Measurements from ENCODE around the gene RNF214. TPM values are rescaled to one million over a fixed set of nuclear protein-coding genes. Genes with fewer than 3 reads are reported as not detected.
"Not testable (repeated sequence)": the region's sequence is repeated elsewhere in the genome, so short reads cannot be mapped to it uniquely, and the experiment has no call there.

RNF214 gene
- total and polyA plus RNA-seq, 7 experiments from 2014 or later: 9.7 to 36.0 (median 20.8) TPM

DNA sequence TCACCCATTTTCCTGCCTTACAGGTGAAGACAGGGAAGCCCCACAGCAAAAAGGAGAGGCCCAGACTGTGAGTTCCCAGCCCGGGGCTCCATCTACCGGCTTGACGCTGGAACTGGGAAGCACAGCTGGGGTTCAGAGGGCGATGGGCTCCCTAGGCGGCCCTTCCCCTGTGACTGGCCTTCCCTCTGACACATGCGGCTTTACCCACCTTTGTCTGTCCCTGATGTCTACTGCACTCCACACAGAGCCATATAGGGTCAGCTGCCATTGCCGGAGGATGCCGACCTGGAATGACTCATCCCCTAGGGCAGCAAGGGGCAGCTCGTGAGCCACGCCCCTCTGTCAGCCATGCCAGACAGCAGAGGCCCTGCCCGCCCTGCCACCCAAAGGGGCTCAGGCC lies 25.6 kb upstream of the RNF214 start:
- CTCF ChIA-PET; H3K27me3 ChIP-seq (ENCODE audit: control insufficient read depth in 2 of 2, insufficient read depth in 2 of 2, low read length in 2 of 2); ATAC-seq; DNase-seq; H3K4me1 ChIP-seq (ENCODE audit: control insufficient read depth in 2 of 2, insufficient read depth in 2 of 2, low read length in 2 of 2); H3K9me3 ChIP-seq (ENCODE audit: control insufficient read depth in 2 of 3, low read length in 3 of 3); H3K27ac Mint-ChIP-seq; H3K27ac ChIP-seq (ENCODE audit: low read depth, low read length); H3K4me1 Mint-ChIP-seq; H3K4me3 ChIP-seq (ENCODE audit: low read length); POLR2A ChIA-PET; H3K9me3 Mint-ChIP-seq; H3K4me3 Mint-ChIP-seq; H3K27me3 Mint-ChIP-seq: not testable (repeated sequence)
- peaks cover 9 to 29% (median 14%) of the 10 kb centered on the region in 5 donors for H3K36me3 Mint-ChIP-seq
- intact Hi-C loops (cut with micrococcal nuclease): loop anchor here in 1 of 2 donors (5.0 kb wide), 1 partner anchor 75 kb away; no protein-coding TSS in a partner anchor
- H3K36me3 ChIP-seq (ENCODE audit: control insufficient read depth in 2 of 3, insufficient read depth in 3 of 3, low read length in 3 of 3): peaks cover 4 to 50% (median 7%) of the 10 kb centered on the region in 3 experiments

DNA sequence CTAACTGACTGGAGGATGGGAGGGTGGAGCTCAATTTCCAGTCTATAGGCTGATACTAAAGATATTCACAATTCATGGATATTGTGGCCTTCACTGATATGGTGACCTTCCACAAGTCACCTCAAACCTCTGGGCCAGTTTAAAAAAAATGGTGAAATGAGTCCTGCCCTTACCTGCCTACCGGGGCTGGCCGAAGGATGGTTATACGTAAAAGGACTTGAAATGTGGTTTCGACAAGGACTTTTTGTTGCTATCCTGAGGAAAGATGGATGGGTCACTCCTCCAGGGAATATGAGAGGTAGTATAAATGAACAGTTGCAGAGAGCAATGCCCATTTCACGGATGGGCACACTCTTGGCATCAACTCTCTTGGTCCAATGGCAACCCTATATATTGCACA lies 25.0 kb upstream of the RNF214 start:
- DNase-seq; H3K9me3 ChIP-seq (ENCODE audit: control insufficient read depth in 2 of 3, low read length in 3 of 3); H3K27me3 Mint-ChIP-seq; CTCF ChIA-PET; H3K27ac Mint-ChIP-seq; H3K27me3 ChIP-seq (ENCODE audit: control insufficient read depth in 2 of 2, insufficient read depth in 2 of 2, low read length in 2 of 2); H3K4me3 Mint-ChIP-seq; H3K4me3 ChIP-seq (ENCODE audit: low read length); H3K4me1 ChIP-seq (ENCODE audit: control insufficient read depth in 2 of 2, insufficient read depth in 2 of 2, low read length in 2 of 2); H3K4me1 Mint-ChIP-seq; POLR2A ChIA-PET; H3K9me3 Mint-ChIP-seq; ATAC-seq; H3K27ac ChIP-seq (ENCODE audit: low read depth, low read length): not testable (repeated sequence)
- intact Hi-C loops (cut with micrococcal nuclease): loop anchor here in 1 of 2 donors (5.0 kb wide), 1 partner anchor 75 kb away; no protein-coding TSS in a partner anchor
- peaks cover 9 to 29% (median 14%) of the 10 kb centered on the region in 5 donors for H3K36me3 Mint-ChIP-seq
- H3K36me3 ChIP-seq (ENCODE audit: control insufficient read depth in 2 of 3, insufficient read depth in 3 of 3, low read length in 3 of 3): peaks cover 7 to 53% (median 8%) of the 10 kb centered on the region in 3 experiments

DNA sequence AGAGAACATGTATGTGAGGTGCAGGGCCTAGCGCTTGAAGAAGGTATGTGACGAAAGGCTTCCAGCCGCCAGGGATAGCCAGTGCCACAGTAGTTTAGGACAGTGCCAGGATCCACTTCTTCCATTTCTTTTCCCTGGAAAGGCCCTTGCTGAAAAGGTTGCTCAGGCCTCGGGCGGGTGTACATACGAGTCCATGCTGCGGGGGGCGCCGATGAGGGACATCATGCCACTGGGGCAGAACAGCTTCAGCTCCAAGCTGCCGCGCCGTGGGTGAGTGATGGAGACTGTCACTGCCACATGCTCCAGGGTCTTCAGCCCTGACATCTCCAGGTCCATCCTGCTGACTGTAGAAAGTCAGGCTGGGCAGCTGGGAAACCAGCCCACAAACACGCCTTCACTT lies 23.8 kb upstream of the RNF214 start:
- H3K4me1 Mint-ChIP-seq, CTCF ChIA-PET: not testable (repeated sequence)

DNA sequence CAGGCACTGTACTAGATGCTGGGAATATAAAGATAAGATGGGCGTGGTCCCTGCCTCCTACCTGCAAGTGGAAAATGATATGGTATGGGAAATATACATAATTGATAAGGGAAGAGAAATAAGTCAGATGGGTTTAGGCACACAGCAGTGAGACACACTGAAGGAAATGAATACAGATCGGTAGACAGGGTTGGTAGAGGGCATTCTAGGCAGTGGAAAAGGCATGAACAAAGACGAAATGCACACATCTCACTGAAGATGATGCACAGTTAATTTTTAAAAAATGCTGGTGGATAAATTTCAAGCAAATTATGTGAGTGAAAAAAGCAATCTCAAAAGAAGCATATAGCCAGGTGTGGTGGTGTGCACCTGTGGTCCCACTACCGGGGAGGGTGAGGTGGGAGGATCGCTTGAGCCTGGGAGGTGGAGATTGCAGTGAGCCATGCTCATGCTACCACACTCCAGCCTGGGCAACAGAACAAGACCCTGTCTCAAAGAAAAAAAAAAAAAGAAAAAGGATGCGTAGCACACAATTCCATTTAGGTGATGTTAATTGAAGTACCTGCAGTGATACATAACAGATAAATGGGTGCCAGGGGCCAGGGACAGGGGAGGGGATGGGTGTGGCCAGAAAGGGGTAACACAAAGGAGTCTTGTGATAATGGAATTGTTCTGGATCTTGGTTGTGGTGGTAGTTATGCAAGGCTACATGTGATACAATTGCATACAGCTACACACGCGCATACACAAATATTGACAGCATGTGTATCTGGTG lies 22.9 kb upstream of the RNF214 start:
- H3K27me3 Mint-ChIP-seq; ATAC-seq; H3K4me1 Mint-ChIP-seq; H3K9me3 Mint-ChIP-seq; POLR2A ChIA-PET; H3K4me3 ChIP-seq (ENCODE audit: low read length); CTCF ChIA-PET; H3K4me1 ChIP-seq (ENCODE audit: control insufficient read depth in 2 of 2, insufficient read depth in 2 of 2, low read length in 2 of 2); H3K27me3 ChIP-seq (ENCODE audit: control insufficient read depth in 2 of 2, insufficient read depth in 2 of 2, low read length in 2 of 2); DNase-seq; H3K4me3 Mint-ChIP-seq; H3K9me3 ChIP-seq (ENCODE audit: control insufficient read depth in 2 of 3, low read length in 3 of 3); H3K27ac ChIP-seq (ENCODE audit: low read depth, low read length): not testable (repeated sequence)
- Mint-ChIP-seq H3K36me3 (peaks cover 17 to 39% (median 25%) of the 10 kb centered on the region in 5 donors), H3K27ac (peak overlapping the region in 2 of 9 donors; percentile 56 to 62)
- peaks cover 7 to 52% (median 20%) of the 10 kb centered on the region in 3 experiments for H3K36me3 ChIP-seq (ENCODE audit: control insufficient read depth in 2 of 3, insufficient read depth in 3 of 3, low read length in 3 of 3)
- intact Hi-C loops (cut with micrococcal nuclease): loop anchor here in 1 of 2 donors (5.0 kb wide), 1 partner anchor 77 kb away; no protein-coding TSS in a partner anchor

More for the DNA sequence above, 23.8 kb upstream of the RNF214 start:
- ATAC-seq; H3K9me3 Mint-ChIP-seq; H3K27me3 Mint-ChIP-seq; H3K9me3 ChIP-seq (ENCODE audit: control insufficient read depth in 2 of 3, low read length in 3 of 3); POLR2A ChIA-PET; H3K27ac ChIP-seq (ENCODE audit: low read depth, low read length); H3K27me3 ChIP-seq (ENCODE audit: control insufficient read depth in 2 of 2, insufficient read depth in 2 of 2, low read length in 2 of 2); H3K4me1 ChIP-seq (ENCODE audit: control insufficient read depth in 2 of 2, insufficient read depth in 2 of 2, low read length in 2 of 2); H3K4me3 ChIP-seq (ENCODE audit: low read length); H3K4me3 Mint-ChIP-seq; DNase-seq; H3K27ac Mint-ChIP-seq: not testable (repeated sequence)
- intact Hi-C loops (cut with micrococcal nuclease): loop anchor here in 1 of 2 donors (5.0 kb wide), 1 partner anchor 76 kb away; no protein-coding TSS in a partner anchor
- H3K36me3 ChIP-seq (ENCODE audit: control insufficient read depth in 2 of 3, insufficient read depth in 3 of 3, low read length in 3 of 3): peaks cover 7 to 55% (median 16%) of the 10 kb centered on the region in 3 experiments
- peaks cover 17 to 38% (median 20%) of the 10 kb centered on the region in 5 donors for H3K36me3 Mint-ChIP-seq

DNA sequence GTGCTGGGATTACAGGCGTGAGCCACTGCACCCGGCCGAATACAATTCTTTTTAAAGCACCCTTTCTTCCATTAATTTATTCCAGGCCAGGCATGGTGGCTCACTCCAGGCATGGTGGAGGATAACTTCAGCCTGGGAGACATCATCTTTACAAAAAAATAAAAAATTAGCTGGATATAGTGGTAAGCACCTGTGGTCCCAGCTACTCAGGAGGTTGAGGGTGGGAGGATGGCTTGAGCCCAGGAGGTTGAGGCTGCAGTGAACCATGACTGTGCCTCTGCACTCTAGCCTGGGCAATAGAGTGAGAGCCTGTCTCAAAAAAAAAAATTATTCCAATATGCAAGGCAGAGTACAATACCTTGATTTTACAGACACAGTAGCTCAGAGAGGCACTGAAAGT lies 21.9 kb upstream of the RNF214 start:
- Mint-ChIP-seq H3K27me3 (no peaks in the 10 kb centered on the region), H3K4me1 (peaks cover 0 to 9% (median 3%) of the 10 kb centered on the region in 7 donors), H3K4me3 (no peak overlapping the region), H3K9me3 (no peaks in the 10 kb centered on the region), H3K27ac (peak overlapping the region in 6 of 9 donors; percentile 47 to 87 (median 73)), H3K36me3 (peaks cover 13 to 39% (median 24%) of the 10 kb centered on the region in 5 donors)
- DNase-seq: no peak
- Histone ChIP-seq H3K9me3 (ENCODE audit: control insufficient read depth in 2 of 3, low read length in 3 of 3) (no peaks in the 10 kb centered on the region), H3K4me1 (ENCODE audit: control insufficient read depth in 2 of 2, insufficient read depth in 2 of 2, low read length in 2 of 2) (no peaks in the 10 kb centered on the region), H3K4me3 (ENCODE audit: low read length) (no peak overlapping the region), H3K27ac (ENCODE audit: low read depth, low read length) (no peak overlapping the region), H3K27me3 (ENCODE audit: control insufficient read depth in 2 of 2, insufficient read depth in 2 of 2, low read length in 2 of 2) (no peaks in the 10 kb centered on the region), H3K36me3 (ENCODE audit: control insufficient read depth in 2 of 3, insufficient read depth in 3 of 3, low read length in 3 of 3) (peaks cover 0 to 48% (median 23%) of the 10 kb centered on the region in 3 experiments)
- POLR2A ChIA-PET: interaction anchor here (1.1 kb wide), 1 partner anchor 32 kb away, joined by 4 read pairs; the partner anchor contains the start of gene SIDT2
- no peak for ATAC-seq
- CTCF ChIA-PET: interaction anchor here (0.6 to 1.2 kb wide), 4 partner anchors 16 to 824 kb away, joined by 4 to 6 read pairs (median 4); partner anchors contain the start of gene PCSK7
- intact Hi-C loops (cut with micrococcal nuclease): no loop called here

DNA sequence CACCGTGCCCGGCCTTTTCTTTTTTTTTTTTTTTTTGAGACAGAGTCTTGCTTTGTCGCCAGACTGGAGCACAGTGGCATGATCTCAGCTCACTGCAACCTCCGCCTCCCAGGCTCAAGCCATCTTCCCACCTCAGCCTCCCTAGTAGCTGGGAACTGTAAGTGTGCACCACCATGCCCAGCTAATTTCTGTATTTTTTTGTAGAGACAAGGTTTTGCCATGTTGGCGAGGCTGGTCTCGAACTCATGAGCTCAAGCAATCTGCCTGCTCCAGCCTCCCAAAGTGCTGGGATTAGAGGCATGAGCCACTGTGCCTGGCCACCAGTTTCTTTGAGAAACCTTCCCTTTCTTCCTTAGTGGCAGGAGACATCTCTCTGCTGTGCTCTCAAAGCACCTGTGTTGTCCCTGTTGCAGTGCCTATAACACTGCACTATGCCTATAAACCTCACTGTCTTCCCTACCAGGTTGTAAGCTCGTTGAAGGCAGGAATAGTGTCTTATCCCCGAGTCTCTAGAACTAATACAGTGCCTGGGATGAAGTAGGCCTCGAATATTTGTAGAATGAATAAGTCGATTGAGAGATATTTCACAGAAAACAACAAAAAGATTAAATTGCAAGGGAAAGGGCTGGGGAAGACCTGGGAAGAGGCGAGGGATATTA lies 19.6 kb upstream of the RNF214 start:
- no peak overlapping the region for H3K4me3 Mint-ChIP-seq
- H3K36me3 ChIP-seq (ENCODE audit: control insufficient read depth in 2 of 3, insufficient read depth in 3 of 3, low read length in 3 of 3): peaks cover 5 to 70% (median 39%) of the 10 kb centered on the region in 3 experiments
- no peaks in the 10 kb centered on the region for H3K27me3 Mint-ChIP-seq
- intact Hi-C loops (cut with micrococcal nuclease): loop anchor here in 1 of 2 donors (2.0 kb wide), 1 partner anchor 18 kb away; no protein-coding TSS in a partner anchor
- peaks cover 16 to 57% (median 28%) of the 10 kb centered on the region in 5 donors for H3K36me3 Mint-ChIP-seq
- peaks cover 0 to 9% (median 3%) of the 10 kb centered on the region in 7 donors for H3K4me1 Mint-ChIP-seq
- ATAC-seq (no peak), DNase-seq (no peak)
- no peak overlapping the region for H3K4me3 ChIP-seq (ENCODE audit: low read length)
- peak overlapping the region in 5 of 9 donors; percentile 0 to 77 (median 51) for H3K27ac Mint-ChIP-seq
- H3K9me3 Mint-ChIP-seq: no peaks in the 10 kb centered on the region
- H3K27me3 ChIP-seq (ENCODE audit: control insufficient read depth in 2 of 2, insufficient read depth in 2 of 2, low read length in 2 of 2): no peaks in the 10 kb centered on the region
- ChIA-PET CTCF (interaction anchor here (1.2 kb wide), 1 partner anchor 14 kb away, joined by 3 read pairs; no protein-coding TSS in a partner anchor), POLR2A (interaction anchor here (0.7 kb wide), 1 partner anchor 14 kb away, joined by 3 read pairs; no protein-coding TSS in a partner anchor)
- H3K4me1 ChIP-seq (ENCODE audit: control insufficient read depth in 2 of 2, insufficient read depth in 2 of 2, low read length in 2 of 2): no peaks in the 10 kb centered on the region
- H3K27ac ChIP-seq (ENCODE audit: low read depth, low read length): no peak overlapping the region
- H3K9me3 ChIP-seq (ENCODE audit: control insufficient read depth in 2 of 3, low read length in 3 of 3): no peaks in the 10 kb centered on the region
